ENCODE measurements around the gene RNF135. TPM values are rescaled to one million over a fixed set of nuclear protein-coding genes. Genes with fewer than 3 reads are reported as not detected.

RNF135 gene
- polyA plus RNA-seq, 1 of the 3 experiments (the other 2 are of a cell fraction): not detected

DNA sequence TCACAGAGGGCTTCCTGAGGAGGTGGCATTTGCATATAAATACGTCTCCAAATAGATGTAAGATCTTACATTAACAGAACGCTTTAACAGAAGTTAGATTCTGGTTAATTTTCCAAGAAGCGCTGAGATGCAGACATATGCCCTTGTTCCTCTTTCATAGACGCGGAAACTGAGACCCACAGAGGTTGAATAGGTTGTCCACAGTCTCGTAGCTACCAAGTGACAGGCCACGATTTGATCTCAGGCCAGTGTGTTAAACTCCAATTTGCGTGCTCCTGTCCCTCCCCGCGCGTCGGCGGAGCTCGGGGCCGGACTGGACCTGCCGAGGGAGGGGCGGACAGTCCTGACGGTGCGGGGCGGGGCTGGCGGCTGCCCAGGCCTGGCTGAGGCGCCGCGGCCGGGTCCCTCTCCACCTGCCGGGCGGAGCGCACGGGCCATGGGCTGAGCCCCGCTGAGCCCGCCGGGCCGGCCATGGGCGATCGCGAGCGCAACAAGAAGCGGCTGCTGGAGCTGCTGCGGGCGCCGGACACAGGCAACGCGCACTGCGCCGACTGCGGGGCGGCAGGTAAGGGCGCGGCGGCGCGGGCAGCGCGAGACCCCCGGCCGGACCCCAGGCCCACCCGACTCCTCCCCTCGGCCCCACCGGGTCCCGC, 49.2 kb upstream of the RNF135 start, which contains the start of gene ADAP2:
Gene ADAP2, plus strand, starts transcription at position 402 of the 653 bp plus-strand sequence. Its CDS starts 70 bp downstream, at position 472.
- Histone ChIP-seq H3F3A (replicated peaks; ENCODE audit: insufficient read depth) (peaks cover 3% of the 10 kb centered on the region), H3K9ac (no peak within 1 kb of the TSS), H3K27ac (ENCODE audit: low read depth in 2 of 2, low read length in 1 of 2) (no peak within 1 kb of the TSS), H3K4me1 (ENCODE audit: control insufficient read depth in 1 of 2, insufficient read depth in 2 of 2, low read depth in 1 of 2, low read length in 1 of 2) (peaks cover 0 to 5% of the 10 kb centered on the region in 2 experiments; a peak in 1 of 4 replicates), H3K9me2 (no peaks in the 10 kb centered on the region), H3K27me3 (ENCODE audit: insufficient read depth) (peaks cover 38% of the 10 kb centered on the region), H3K79me2 (ENCODE audit: insufficient read depth) (no peaks in the 10 kb centered on the region), H3K4me2 (peak within 1 kb of the TSS; percentile 71), H3K9me3 (no peaks in the 10 kb centered on the region), H2AFZ (ENCODE audit: low read depth) (0 out of 2 replicates have a peak within 1 kb of the TSS, but pooled peaks have one; percentile 11), H3K4me3 (ENCODE audit: low read depth in 2 of 2, low read length in 1 of 2) (peak within 1 kb of the TSS; percentile 39 to 46; a peak in 3 of 4 replicates), H3K36me3 (replicated peaks in 1 of 2; ENCODE audit: control insufficient read depth in 1 of 2, insufficient read depth in 2 of 2, low read length in 1 of 2) (no peaks in the 10 kb centered on the region), H4K20me1 (ENCODE audit: insufficient read depth) (no peaks in the 10 kb centered on the region)
- ChIA-PET POLR2A (no interaction called here), CTCF (interaction anchor here (0.6 to 2.1 kb wide), 2 partner anchors 294 to 295 kb away, joined by 3 to 4 read pairs; no protein-coding TSS in a partner anchor)
- peak; percentile 81; the same call in 1 of the 2 replicates for TF ChIP-seq EZH2phosphoT487 (IDR thresholded peaks at IDR 0.05; ENCODE audit: borderline replicate concordance, low read depth)
- TF ChIP-seq NRF1 (IDR thresholded peaks at IDR 0.05; ENCODE audit: low read depth, low read length): no peak
- 28% methylated on average over 21 of the region's 60 CpGs for WGBS (ENCODE audit: low lambda C conversion rate)
- DNase-seq: peak; percentile 69

DNA sequence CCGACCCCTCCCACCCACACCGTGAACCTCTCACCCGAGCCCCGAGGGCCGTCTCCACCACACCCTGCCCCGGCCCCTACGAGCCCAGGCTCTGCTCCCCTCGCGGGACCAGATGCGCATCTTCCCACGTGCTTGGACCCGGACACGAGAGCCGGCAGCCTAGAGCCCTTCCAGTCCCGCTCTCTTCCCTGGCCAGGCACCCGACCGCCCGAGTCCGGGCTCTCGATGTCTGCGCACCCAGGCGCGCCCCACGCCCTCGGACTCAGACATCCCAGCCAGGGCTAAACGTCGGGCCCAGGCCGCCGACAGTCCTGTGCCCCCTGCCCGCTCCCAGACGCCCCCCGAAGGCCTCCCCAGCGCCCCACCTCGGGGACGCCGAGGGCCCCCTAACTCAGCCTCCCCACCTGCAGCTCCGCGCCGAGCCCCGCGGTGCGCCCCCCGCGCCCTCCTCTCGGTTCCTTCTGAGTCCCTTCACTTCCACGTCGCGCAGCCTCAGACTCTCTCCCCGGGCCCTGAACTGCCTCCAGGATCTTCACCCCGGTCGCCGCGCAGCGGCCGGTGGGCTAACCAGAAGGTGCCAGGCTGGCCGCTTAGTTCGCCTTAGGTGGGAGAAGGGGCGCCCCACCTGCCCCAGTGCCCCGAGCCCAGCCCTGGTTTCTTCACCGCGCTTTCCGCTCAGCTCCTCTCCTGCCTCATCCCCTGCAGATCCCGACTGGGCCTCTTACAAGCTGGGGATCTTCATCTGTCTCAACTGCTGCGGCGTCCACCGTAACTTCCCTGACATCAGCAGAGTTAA, 48.4 kb upstream of the RNF135 start:
- DNase-seq: peak; percentile 67
- peak overlapping the region; percentile 71 for H3K4me2 ChIP-seq
- TF ChIP-seq, protein P1, sequence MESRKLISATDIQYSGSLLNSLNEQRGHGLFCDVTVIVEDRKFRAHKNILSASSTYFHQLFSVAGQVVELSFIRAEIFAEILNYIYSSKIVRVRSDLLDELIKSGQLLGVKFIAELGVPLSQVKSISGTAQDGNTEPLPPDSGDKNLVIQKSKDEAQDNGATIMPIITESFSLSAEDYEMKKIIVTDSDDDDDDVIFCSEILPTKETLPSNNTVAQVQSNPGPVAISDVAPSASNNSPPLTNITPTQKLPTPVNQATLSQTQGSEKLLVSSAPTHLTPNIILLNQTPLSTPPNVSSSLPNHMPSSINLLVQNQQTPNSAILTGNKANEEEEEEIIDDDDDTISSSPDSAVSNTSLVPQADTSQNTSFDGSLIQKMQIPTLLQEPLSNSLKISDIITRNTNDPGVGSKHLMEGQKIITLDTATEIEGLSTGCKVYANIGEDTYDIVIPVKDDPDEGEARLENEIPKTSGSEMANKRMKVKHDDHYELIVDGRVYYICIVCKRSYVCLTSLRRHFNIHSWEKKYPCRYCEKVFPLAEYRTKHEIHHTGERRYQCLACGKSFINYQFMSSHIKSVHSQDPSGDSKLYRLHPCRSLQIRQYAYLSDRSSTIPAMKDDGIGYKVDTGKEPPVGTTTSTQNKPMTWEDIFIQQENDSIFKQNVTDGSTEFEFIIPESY (IDR thresholded peaks at IDR 0.05; ENCODE audit: borderline replicate concordance, low read depth): no peak
- TF ChIP-seq CHD2 (IDR thresholded peaks at IDR 0.05; ENCODE audit: low read length, partially characterized antibody) (no peak), TEAD4 (IDR thresholded peaks at IDR 0.05; ENCODE audit: borderline replicate concordance, insufficient read depth) (no peak), RAD21 (IDR thresholded peaks at IDR 0.05; ENCODE audit: low read length) (no peak), NRF1 (IDR thresholded peaks at IDR 0.05; ENCODE audit: low read depth, low read length) (no peak), GATA2 (CRISPR knock-in tag; IDR thresholded peaks at IDR 0.05) (no peak), NFIC (IDR thresholded peaks at IDR 0.05; ENCODE audit: borderline replicate concordance) (no peak), RXRA (IDR thresholded peaks at IDR 0.05; ENCODE audit: borderline replicate concordance, low read depth) (no peak), FOXM1 (IDR thresholded peaks at IDR 0.05; ENCODE audit: low read depth) (no peak), MXI1 (IDR thresholded peaks at IDR 0.05; ENCODE audit: low read depth, low read length) (no peak)
- TF ChIP-seq, protein P2, sequence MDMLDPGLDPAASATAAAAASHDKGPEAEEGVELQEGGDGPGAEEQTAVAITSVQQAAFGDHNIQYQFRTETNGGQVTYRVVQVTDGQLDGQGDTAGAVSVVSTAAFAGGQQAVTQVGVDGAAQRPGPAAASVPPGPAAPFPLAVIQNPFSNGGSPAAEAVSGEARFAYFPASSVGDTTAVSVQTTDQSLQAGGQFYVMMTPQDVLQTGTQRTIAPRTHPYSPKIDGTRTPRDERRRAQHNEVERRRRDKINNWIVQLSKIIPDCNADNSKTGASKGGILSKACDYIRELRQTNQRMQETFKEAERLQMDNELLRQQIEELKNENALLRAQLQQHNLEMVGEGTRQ (IDR thresholded peaks at IDR 0.05; ENCODE audit: borderline replicate concordance, low read depth, low read length): no peak
- TF ChIP-seq, protein P3, sequence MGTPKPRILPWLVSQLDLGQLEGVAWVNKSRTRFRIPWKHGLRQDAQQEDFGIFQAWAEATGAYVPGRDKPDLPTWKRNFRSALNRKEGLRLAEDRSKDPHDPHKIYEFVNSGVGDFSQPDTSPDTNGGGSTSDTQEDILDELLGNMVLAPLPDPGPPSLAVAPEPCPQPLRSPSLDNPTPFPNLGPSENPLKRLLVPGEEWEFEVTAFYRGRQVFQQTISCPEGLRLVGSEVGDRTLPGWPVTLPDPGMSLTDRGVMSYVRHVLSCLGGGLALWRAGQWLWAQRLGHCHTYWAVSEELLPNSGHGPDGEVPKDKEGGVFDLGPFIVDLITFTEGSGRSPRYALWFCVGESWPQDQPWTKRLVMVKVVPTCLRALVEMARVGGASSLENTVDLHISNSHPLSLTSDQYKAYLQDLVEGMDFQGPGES (IDR thresholded peaks at IDR 0.05; ENCODE audit: low read depth, low read length): no peak
- TF ChIP-seq, protein P4, sequence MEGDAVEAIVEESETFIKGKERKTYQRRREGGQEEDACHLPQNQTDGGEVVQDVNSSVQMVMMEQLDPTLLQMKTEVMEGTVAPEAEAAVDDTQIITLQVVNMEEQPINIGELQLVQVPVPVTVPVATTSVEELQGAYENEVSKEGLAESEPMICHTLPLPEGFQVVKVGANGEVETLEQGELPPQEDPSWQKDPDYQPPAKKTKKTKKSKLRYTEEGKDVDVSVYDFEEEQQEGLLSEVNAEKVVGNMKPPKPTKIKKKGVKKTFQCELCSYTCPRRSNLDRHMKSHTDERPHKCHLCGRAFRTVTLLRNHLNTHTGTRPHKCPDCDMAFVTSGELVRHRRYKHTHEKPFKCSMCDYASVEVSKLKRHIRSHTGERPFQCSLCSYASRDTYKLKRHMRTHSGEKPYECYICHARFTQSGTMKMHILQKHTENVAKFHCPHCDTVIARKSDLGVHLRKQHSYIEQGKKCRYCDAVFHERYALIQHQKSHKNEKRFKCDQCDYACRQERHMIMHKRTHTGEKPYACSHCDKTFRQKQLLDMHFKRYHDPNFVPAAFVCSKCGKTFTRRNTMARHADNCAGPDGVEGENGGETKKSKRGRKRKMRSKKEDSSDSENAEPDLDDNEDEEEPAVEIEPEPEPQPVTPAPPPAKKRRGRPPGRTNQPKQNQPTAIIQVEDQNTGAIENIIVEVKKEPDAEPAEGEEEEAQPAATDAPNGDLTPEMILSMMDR (IDR thresholded peaks at IDR 0.05): no peak
- ChIA-PET POLR2A (interaction anchor here (1.0 kb wide), 1 partner anchor 16 kb away, joined by 3 read pairs; the partner anchor contains the start of gene TEFM), CTCF (interaction anchor here (2.1 kb wide), 1 partner anchor 293 kb away, joined by 4 read pairs; no protein-coding TSS in a partner anchor)
- H4K20me1 ChIP-seq (ENCODE audit: insufficient read depth): no peaks in the 10 kb centered on the region
- no peaks in the 10 kb centered on the region for H3K9me3 ChIP-seq
- H3K27me3 ChIP-seq (ENCODE audit: insufficient read depth): peaks cover 38% of the 10 kb centered on the region
- no peak overlapping the region for H3K9ac ChIP-seq
- no peaks in the 10 kb centered on the region for H3K36me3 ChIP-seq (replicated peaks in 1 of 2; ENCODE audit: control insufficient read depth in 1 of 2, insufficient read depth in 2 of 2, low read length in 1 of 2)
- peak overlapping the region; percentile 39 to 46; a peak in 3 of 4 replicates for H3K4me3 ChIP-seq (ENCODE audit: low read depth in 2 of 2, low read length in 1 of 2)
- H3K27ac ChIP-seq (ENCODE audit: low read depth in 2 of 2, low read length in 1 of 2): no peak overlapping the region
- no peaks in the 10 kb centered on the region for H3K9me2 ChIP-seq
- peaks cover 3% of the 10 kb centered on the region for H3F3A ChIP-seq (replicated peaks; ENCODE audit: insufficient read depth)
- WGBS (ENCODE audit: low lambda C conversion rate): 17% methylated on average over 37 of the region's 66 CpGs
- peaks cover 0 to 5% of the 10 kb centered on the region in 2 experiments; a peak in 1 of 4 replicates for H3K4me1 ChIP-seq (ENCODE audit: control insufficient read depth in 1 of 2, insufficient read depth in 2 of 2, low read depth in 1 of 2, low read length in 1 of 2)
- no peaks in the 10 kb centered on the region for H3K79me2 ChIP-seq (ENCODE audit: insufficient read depth)
- 0 out of 2 replicates have a peak overlapping the region, but pooled peaks have one; percentile 11 for H2AFZ ChIP-seq (ENCODE audit: low read depth)

Measured in SK-N-SH (cell line).